ENCODE measurements around the gene PGM2. TPM values are rescaled to one million over a fixed set of nuclear protein-coding genes. Genes with fewer than 3 reads are reported as not detected.
"Not testable (repeated sequence)": the region's sequence is repeated elsewhere in the genome, so short reads cannot be mapped to it uniquely, and the experiment has no call there.

Gene PGM2
- polyA plus RNA-seq, 2 donors, result 21.0 to 57.3 TPM

- no peaks in the 10 kb centered on the region for H3K4me1 ChIP-seq (ENCODE audit: control insufficient read depth in 2 of 2, insufficient read depth in 2 of 2, low read length in 1 of 2)
- H3K4me3 ChIP-seq (ENCODE audit: low read depth in 1 of 2, low read length in 2 of 2), result no peak overlapping the region
- H3K27ac ChIP-seq (ENCODE audit: low read depth in 2 of 2, low read length in 1 of 2), result no peak overlapping the region
- no peaks in the 10 kb centered on the region for H3K27me3 ChIP-seq (ENCODE audit: control insufficient read depth in 1 of 2, insufficient read depth in 2 of 2, low read length in 2 of 2)
- no peaks in the 10 kb centered on the region for H3K9me3 ChIP-seq (ENCODE audit: control insufficient read depth in 2 of 2, insufficient read depth in 1 of 2, low read depth in 1 of 2, low read length in 1 of 2)
- 98 to 100% methylated on average over 1 of the region's 1 CpG for WGBS, 2 donors
- H3K36me3 ChIP-seq (ENCODE audit: control insufficient read depth in 2 of 2, insufficient read depth in 2 of 2, low read length in 1 of 2), result no peaks in the 10 kb centered on the region
Observed at GRCh38 chr4:37812713-37813112, 13.8 kb upstream of the PGM2 start.

GRCh38 chr4:37815591-37815990 is 10.9 kb upstream of the PGM2 start:
- no peaks in the 10 kb centered on the region for H3K27me3 ChIP-seq (ENCODE audit: control insufficient read depth in 1 of 2, insufficient read depth in 2 of 2, low read length in 2 of 2)
- WGBS, 2 donors, result 68 to 69% methylated on average over 3 of the region's 3 CpGs
- H3K4me3 ChIP-seq (ENCODE audit: low read depth in 1 of 2, low read length in 2 of 2), result no peak overlapping the region
- no peaks in the 10 kb centered on the region for H3K36me3 ChIP-seq (ENCODE audit: control insufficient read depth in 2 of 2, insufficient read depth in 2 of 2, low read length in 1 of 2)
- no peak overlapping the region for H3K27ac ChIP-seq (ENCODE audit: low read depth in 2 of 2, low read length in 1 of 2)
- H3K9me3 ChIP-seq (ENCODE audit: control insufficient read depth in 2 of 2, insufficient read depth in 1 of 2, low read depth in 1 of 2, low read length in 1 of 2), result no peaks in the 10 kb centered on the region
- H3K4me1 ChIP-seq (ENCODE audit: control insufficient read depth in 2 of 2, insufficient read depth in 2 of 2, low read length in 1 of 2), result no peaks in the 10 kb centered on the region

GRCh38 chr4:37816006-37816405 is 10.5 kb upstream of the PGM2 start:
- Histone ChIP-seq H3K27me3 (ENCODE audit: control insufficient read depth in 1 of 2, insufficient read depth in 2 of 2, low read length in 2 of 2) (no peaks in the 10 kb centered on the region), H3K36me3 (ENCODE audit: control insufficient read depth in 2 of 2, insufficient read depth in 2 of 2, low read length in 1 of 2) (no peaks in the 10 kb centered on the region), H3K27ac (ENCODE audit: low read depth in 2 of 2, low read length in 1 of 2) (no peak overlapping the region), H3K9me3 (ENCODE audit: control insufficient read depth in 2 of 2, insufficient read depth in 1 of 2, low read depth in 1 of 2, low read length in 1 of 2) (no peaks in the 10 kb centered on the region), H3K4me1 (ENCODE audit: control insufficient read depth in 2 of 2, insufficient read depth in 2 of 2, low read length in 1 of 2) (no peaks in the 10 kb centered on the region), H3K4me3 (ENCODE audit: low read depth in 1 of 2, low read length in 2 of 2) (no peak overlapping the region)
- 48 to 49% methylated on average over 2 of the region's 2 CpGs for WGBS, 2 donors

GRCh38 chr4:37816719-37817118 is 9.8 kb upstream of the PGM2 start:
- H3K4me3 ChIP-seq (ENCODE audit: low read depth in 1 of 2, low read length in 2 of 2), result no peak overlapping the region
- 74% methylated on average over 3 of the region's 3 CpGs for whole genome bisulfite sequencing, 2 donors
- no peaks in the 10 kb centered on the region for H3K27me3 ChIP-seq (ENCODE audit: control insufficient read depth in 1 of 2, insufficient read depth in 2 of 2, low read length in 2 of 2)
- H3K9me3 ChIP-seq (ENCODE audit: control insufficient read depth in 2 of 2, insufficient read depth in 1 of 2, low read depth in 1 of 2, low read length in 1 of 2), result no peaks in the 10 kb centered on the region
- no peaks in the 10 kb centered on the region for H3K36me3 ChIP-seq (ENCODE audit: control insufficient read depth in 2 of 2, insufficient read depth in 2 of 2, low read length in 1 of 2)
- no peak overlapping the region for H3K27ac ChIP-seq (ENCODE audit: low read depth in 2 of 2, low read length in 1 of 2)
- no peaks in the 10 kb centered on the region for H3K4me1 ChIP-seq (ENCODE audit: control insufficient read depth in 2 of 2, insufficient read depth in 2 of 2, low read length in 1 of 2)

GRCh38 chr4:37818752-37819151 is 7.7 kb upstream of the PGM2 start:
- Histone ChIP-seq H3K27me3 (ENCODE audit: control insufficient read depth in 1 of 2, insufficient read depth in 2 of 2, low read length in 2 of 2) (no peaks in the 10 kb centered on the region), H3K9me3 (ENCODE audit: control insufficient read depth in 2 of 2, insufficient read depth in 1 of 2, low read depth in 1 of 2, low read length in 1 of 2) (no peaks in the 10 kb centered on the region), H3K4me3 (ENCODE audit: low read depth in 1 of 2, low read length in 2 of 2) (no peak overlapping the region), H3K27ac (ENCODE audit: low read depth in 2 of 2, low read length in 1 of 2) (no peak overlapping the region), H3K4me1 (ENCODE audit: control insufficient read depth in 2 of 2, insufficient read depth in 2 of 2, low read length in 1 of 2) (no peaks in the 10 kb centered on the region), H3K36me3 (ENCODE audit: control insufficient read depth in 2 of 2, insufficient read depth in 2 of 2, low read length in 1 of 2) (no peaks in the 10 kb centered on the region)
- 94 to 95% methylated on average over 5 of the region's 5 CpGs for WGBS, 2 donors

GRCh38 chr4:37820458-37820857 is 6.0 kb upstream of the PGM2 start:
- not testable (repeated sequence) for H3K4me3 ChIP-seq (ENCODE audit: low read depth in 1 of 2, low read length in 2 of 2); H3K27me3 ChIP-seq (ENCODE audit: control insufficient read depth in 1 of 2, insufficient read depth in 2 of 2, low read length in 2 of 2); H3K27ac ChIP-seq (ENCODE audit: low read depth in 2 of 2, low read length in 1 of 2); H3K4me1 ChIP-seq (ENCODE audit: control insufficient read depth in 2 of 2, insufficient read depth in 2 of 2, low read length in 1 of 2); H3K9me3 ChIP-seq (ENCODE audit: control insufficient read depth in 2 of 2, insufficient read depth in 1 of 2, low read depth in 1 of 2, low read length in 1 of 2); H3K36me3 ChIP-seq (ENCODE audit: control insufficient read depth in 2 of 2, insufficient read depth in 2 of 2, low read length in 1 of 2)
- 92 to 95% methylated on average over 13 to 27 of the region's 28 CpGs for WGBS, 2 donors

- Histone ChIP-seq H3K4me3 (ENCODE audit: low read depth in 1 of 2, low read length in 2 of 2) (no peak overlapping the region), H3K9me3 (ENCODE audit: control insufficient read depth in 2 of 2, insufficient read depth in 1 of 2, low read depth in 1 of 2, low read length in 1 of 2) (no peaks in the 10 kb centered on the region), H3K27ac (ENCODE audit: low read depth in 2 of 2, low read length in 1 of 2) (no peak overlapping the region), H3K27me3 (ENCODE audit: control insufficient read depth in 1 of 2, insufficient read depth in 2 of 2, low read length in 2 of 2) (no peaks in the 10 kb centered on the region), H3K36me3 (ENCODE audit: control insufficient read depth in 2 of 2, insufficient read depth in 2 of 2, low read length in 1 of 2) (no peaks in the 10 kb centered on the region), H3K4me1 (ENCODE audit: control insufficient read depth in 2 of 2, insufficient read depth in 2 of 2, low read length in 1 of 2) (peaks cover 0 to 3% of the 10 kb centered on the region in 2 donors)
- WGBS, 2 donors, result 36 to 37% methylated on average over 4 of the region's 4 CpGs
Observed at GRCh38 chr4:37821953-37822605, 4.4 kb upstream of the PGM2 start.

- WGBS, 2 donors, result 6 to 7% methylated on average over 9 of the region's 9 CpGs
- not testable (repeated sequence) for H3K36me3 ChIP-seq (ENCODE audit: control insufficient read depth in 2 of 2, insufficient read depth in 2 of 2, low read length in 1 of 2); H3K9me3 ChIP-seq (ENCODE audit: control insufficient read depth in 2 of 2, insufficient read depth in 1 of 2, low read depth in 1 of 2, low read length in 1 of 2); H3K4me1 ChIP-seq (ENCODE audit: control insufficient read depth in 2 of 2, insufficient read depth in 2 of 2, low read length in 1 of 2); H3K27me3 ChIP-seq (ENCODE audit: control insufficient read depth in 1 of 2, insufficient read depth in 2 of 2, low read length in 2 of 2)
- Histone ChIP-seq H3K4me3 (ENCODE audit: low read depth in 1 of 2, low read length in 2 of 2) (peak overlapping the region; percentile 83 to 99), H3K27ac (ENCODE audit: low read depth in 2 of 2, low read length in 1 of 2) (peak overlapping the region; percentile 86 to 88)
Observed at GRCh38 chr4:37825501-37825900, 985 bp upstream of the PGM2 start.

- H3K9me3 ChIP-seq (ENCODE audit: control insufficient read depth in 2 of 2, insufficient read depth in 1 of 2, low read depth in 1 of 2, low read length in 1 of 2), result no peaks in the 10 kb centered on the region
- peak overlapping the region; percentile 86 to 88 for H3K27ac ChIP-seq (ENCODE audit: low read depth in 2 of 2, low read length in 1 of 2)
- H3K36me3 ChIP-seq (ENCODE audit: control insufficient read depth in 2 of 2, insufficient read depth in 2 of 2, low read length in 1 of 2), result no peaks in the 10 kb centered on the region
- 1% methylated on average over 14 of the region's 14 CpGs for WGBS, 2 donors
- peaks cover 0 to 3% of the 10 kb centered on the region in 2 donors for H3K4me1 ChIP-seq (ENCODE audit: control insufficient read depth in 2 of 2, insufficient read depth in 2 of 2, low read length in 1 of 2)
- peak overlapping the region; percentile 83 to 99 for H3K4me3 ChIP-seq (ENCODE audit: low read depth in 1 of 2, low read length in 2 of 2)
- no peaks in the 10 kb centered on the region for H3K27me3 ChIP-seq (ENCODE audit: control insufficient read depth in 1 of 2, insufficient read depth in 2 of 2, low read length in 2 of 2)
Observed at GRCh38 chr4:37825968-37826294, 555 bp upstream of the PGM2 start.

- Histone ChIP-seq H3K4me1 (ENCODE audit: control insufficient read depth in 2 of 2, insufficient read depth in 2 of 2, low read length in 1 of 2) (peaks cover 0 to 3% of the 10 kb centered on the region in 2 donors), H3K27ac (ENCODE audit: low read depth in 2 of 2, low read length in 1 of 2) (peak overlapping the region; percentile 88 to 94), H3K9me3 (ENCODE audit: control insufficient read depth in 2 of 2, insufficient read depth in 1 of 2, low read depth in 1 of 2, low read length in 1 of 2) (no peaks in the 10 kb centered on the region), H3K27me3 (ENCODE audit: control insufficient read depth in 1 of 2, insufficient read depth in 2 of 2, low read length in 2 of 2) (no peaks in the 10 kb centered on the region), H3K36me3 (ENCODE audit: control insufficient read depth in 2 of 2, insufficient read depth in 2 of 2, low read length in 1 of 2) (peaks cover 0 to 4% of the 10 kb centered on the region in 2 donors), H3K4me3 (ENCODE audit: low read depth in 1 of 2, low read length in 2 of 2) (peak overlapping the region; percentile 83 to 99)
- 2 to 5% methylated on average over 38 of the region's 38 CpGs for WGBS, 2 donors
Observed at GRCh38 chr4:37827030-37827685, 672 bp downstream of the PGM2 start.

All from esophagus (tissue), 2 donors.